GM12874 (cell line): ENCODE measurements around the gene GARIN5A.

ENCODE experiments used
- TF ChIP-seq, protein P1 (sequence below): IDR thresholded peaks from 2 replicates; pipeline ENCODE4 v1.5.1; 2011; ENCODE audit warnings: low read depth, mild to moderate bottlenecking, control low read depth, low read length, moderate library complexity; ENCODE audit not compliant: insufficient read depth

Gene GARIN5A

DNA sequence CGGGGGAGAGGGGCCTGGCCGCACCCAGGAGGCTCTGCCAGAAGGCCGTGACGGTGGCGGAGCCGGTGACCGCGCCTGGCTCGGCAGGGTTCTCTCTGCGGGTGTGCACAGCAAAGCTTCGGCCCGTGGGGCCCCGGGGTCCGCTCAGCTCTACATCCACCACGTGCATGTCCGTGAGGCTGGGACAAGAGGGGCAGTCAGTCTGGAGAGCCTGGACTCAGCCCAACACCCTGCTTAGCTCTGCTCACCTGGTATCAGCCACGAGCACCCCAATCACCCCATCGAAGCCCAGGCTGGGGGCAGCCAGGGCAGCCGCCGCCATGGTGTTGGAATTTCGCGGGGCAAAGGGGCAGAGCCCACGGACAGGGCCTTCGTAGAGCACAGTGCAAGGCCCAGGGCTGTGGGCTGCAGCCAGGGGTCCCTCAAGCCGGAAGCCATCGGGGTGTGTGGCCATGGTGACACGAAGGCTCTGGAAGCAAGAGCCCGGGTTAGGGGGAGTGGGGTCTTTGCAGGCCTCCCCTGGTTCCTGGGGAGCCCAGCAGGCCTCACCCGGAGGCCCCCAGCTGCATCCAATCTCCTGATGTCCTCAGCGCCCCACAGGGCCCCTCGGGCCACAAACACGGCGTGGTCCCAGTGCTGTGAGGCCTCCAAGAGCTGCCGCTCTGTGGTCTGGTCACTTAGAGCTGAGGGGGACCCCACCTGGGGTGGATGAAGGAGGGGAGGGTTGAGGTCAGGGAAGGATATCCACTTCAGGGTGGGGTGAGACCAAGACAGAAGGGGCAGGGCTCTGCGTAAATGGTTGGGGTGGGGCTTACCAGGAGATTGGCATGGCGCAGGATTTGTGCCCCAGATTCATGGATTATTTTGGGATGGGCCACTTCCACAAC lies 35.7 kb upstream of the GARIN5A start:
- TF ChIP-seq, protein P1, sequence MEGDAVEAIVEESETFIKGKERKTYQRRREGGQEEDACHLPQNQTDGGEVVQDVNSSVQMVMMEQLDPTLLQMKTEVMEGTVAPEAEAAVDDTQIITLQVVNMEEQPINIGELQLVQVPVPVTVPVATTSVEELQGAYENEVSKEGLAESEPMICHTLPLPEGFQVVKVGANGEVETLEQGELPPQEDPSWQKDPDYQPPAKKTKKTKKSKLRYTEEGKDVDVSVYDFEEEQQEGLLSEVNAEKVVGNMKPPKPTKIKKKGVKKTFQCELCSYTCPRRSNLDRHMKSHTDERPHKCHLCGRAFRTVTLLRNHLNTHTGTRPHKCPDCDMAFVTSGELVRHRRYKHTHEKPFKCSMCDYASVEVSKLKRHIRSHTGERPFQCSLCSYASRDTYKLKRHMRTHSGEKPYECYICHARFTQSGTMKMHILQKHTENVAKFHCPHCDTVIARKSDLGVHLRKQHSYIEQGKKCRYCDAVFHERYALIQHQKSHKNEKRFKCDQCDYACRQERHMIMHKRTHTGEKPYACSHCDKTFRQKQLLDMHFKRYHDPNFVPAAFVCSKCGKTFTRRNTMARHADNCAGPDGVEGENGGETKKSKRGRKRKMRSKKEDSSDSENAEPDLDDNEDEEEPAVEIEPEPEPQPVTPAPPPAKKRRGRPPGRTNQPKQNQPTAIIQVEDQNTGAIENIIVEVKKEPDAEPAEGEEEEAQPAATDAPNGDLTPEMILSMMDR, result no peak

DNA sequence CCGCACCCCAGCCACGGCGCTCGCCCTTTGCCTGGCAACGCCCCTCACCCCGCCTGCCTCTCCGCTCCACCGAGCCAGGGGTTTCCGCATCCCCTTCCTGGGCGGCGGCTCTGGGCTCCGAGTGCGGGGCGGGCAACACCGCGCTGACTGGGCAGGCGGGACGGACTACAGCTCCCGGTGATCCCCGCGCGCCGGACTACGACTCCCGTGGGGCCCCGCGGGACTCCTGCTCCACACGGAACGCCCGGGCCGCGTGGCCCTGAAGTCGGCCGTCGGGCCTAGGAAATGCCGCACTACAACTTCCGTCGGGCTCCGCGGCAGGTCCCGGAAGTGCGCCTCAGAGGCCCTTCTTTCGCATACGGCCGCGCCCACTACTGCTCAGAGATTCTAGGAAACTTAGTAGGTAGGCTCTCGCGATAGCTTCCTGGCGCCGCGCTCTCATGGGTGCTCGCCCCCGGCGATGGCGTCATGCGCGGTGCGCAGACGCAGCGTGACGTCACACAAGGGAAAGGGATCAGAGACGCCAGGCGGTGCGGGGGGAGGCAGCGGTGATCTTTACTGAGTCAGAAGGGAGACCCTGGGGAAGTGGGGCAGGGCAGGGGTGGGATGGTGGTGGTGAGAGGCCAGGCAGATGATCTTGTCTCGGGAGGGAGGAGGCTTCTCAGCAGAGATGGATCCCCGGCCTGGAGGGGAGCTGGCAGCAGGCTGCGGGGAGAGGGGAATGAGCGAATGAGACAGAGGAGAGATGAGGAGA lies 34.6 kb upstream of the GARIN5A start, which contains the start of gene JOSD2:
Gene JOSD2, minus strand, starts transcription at position 123 of the 754 bp plus-strand sequence. CDS start 760 bp downstream, outside the sequence.
- TF ChIP-seq, protein P1, result no peak

GRCh38 chr19:50510700-50511068 lies 34.0 kb upstream of the GARIN5A start:
- TF ChIP-seq, protein P1, result no peak

DNA sequence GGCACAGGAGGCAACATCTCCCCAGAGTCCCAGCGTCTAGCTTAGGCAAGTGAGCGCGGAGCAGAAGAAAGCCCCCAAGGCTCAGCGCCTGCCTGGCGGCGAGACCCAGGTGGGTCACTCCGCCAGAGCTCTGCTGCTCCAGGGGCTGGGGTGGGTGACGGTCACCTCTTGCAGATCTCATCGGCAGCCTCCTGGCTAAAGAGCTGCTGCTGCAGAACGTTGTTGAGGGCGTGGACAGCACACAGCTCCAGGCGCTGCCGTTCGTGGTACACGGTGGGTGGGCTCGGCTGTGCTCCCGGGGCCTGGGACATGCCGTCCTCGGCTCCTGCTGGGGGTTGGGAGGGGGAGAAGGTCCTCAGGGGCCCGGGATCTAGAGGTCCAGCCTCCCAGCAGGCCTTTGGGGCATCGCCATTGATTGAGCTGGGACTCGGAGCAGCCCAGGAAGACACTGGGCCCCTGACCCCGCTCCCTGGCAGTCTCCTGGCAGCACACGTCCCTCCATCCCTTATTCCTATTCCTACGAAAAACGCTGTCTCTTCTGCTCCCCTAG lies 33.5 kb upstream of the GARIN5A start:
- TF ChIP-seq, protein P1, result no peak

- TF ChIP-seq, protein P1, result no peak
Measured at GRCh38 chr19:50509366-50509765, 32.7 kb upstream of the GARIN5A start.

DNA sequence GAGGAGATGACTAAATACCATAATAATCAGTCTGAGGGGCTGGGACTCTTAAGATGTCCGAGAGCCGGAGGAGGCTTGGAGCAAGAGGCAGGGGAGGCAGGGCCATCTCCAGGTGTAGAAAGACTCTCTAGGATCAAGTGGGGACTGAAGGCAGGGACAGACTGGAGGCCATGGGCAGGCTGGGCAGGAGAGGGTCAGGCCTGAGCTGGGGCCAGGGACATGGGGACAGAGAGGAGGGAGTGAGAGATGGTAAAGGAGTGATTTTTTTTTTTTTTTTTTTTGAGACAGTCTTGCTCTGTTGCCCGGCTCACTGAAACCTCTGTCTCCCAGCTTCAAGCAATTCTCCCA lies 32.2 kb upstream of the GARIN5A start:
- TF ChIP-seq, protein P1, result no peak

DNA sequence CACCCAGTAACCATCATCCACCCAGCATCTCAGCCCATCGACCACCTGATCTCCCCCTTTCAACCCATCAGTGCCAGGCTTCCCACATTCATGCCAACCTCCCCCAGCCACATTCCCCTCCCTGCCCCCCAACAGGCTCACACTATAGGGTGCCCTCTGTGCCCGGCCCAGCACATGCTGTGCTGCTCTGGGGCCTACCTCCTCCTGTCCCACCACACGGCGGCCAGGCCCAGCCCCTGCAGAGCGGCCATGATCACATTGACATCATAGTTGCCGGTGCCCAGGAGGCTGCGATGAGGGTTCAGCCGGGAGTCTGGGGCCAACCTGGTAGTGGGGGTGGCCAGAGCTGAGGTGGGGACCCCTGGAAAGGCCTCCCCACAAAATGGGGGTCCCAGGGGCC lies 30.7 kb upstream of the GARIN5A start:
- TF ChIP-seq, protein P1, result no peak
